ENCODE measurements around the gene SSH3.

SSH3 gene

DNA sequence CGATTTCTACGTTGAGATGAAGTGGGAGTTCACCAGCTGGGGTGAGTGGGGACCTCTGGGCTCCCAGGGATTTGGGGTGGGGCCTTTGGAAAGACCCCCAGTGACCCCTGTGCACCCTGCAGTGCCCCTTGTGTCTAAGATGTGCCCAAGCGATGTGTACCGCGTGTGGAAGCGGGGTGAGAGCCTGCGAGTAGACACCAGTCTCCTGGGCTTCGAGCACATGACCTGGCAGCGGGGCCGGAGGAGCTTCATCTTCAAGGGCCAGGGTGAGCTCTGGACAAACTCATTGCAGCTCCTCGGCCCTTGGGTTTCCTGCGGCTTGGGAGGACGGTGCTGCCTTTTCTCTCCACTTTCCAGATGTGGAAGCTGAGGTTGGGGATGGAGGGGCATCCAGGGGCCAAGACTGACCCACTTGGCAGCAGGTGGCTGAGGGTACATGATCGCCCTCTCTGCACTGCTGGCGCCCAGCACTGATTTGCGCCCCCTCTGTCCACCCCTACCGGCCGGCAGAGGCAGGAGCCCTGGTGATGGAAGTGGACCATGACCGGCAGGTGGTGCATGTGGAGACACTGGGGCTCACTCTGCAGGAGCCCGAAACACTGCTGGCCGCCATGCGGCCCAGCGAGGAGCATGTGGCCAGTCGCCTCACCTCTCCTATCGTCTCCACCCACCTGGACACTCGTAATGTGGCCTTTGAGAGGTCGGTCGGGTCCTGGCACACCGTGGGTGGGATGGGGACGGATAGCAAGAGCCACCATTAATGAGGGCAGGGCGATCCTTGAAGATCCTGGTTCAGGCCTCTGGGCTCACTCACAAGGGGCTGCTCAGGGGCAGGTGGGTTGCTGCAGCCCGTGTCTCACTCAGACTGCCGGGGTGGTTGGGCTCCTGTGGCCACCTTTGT lies 11.6 kb upstream of the SSH3 start:
- no peak for DNase-seq (ENCODE audit: low read depth in 3 of 3, low spot score in 1 of 3)

DNA sequence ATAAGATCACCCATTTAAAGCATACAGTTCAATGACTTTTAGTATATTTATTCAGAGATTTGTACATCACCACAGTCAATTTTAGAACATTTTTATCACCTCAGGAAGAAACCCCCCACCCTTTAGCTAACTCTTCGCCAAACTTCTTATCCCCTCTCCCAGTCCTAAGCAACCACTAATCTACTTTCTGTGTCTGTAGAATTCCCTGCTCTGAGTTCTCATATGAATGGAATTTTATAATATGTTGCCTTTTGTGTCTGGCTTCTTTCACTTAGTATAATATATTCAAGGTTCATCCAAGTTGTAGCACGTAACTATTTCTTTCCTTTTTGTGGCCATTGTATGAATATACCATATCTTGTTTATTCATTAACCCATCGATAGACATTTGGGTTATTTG lies 10.7 kb upstream of the SSH3 start:
- no peak for DNase-seq (ENCODE audit: low read depth in 3 of 3, low spot score in 1 of 3)

DNA sequence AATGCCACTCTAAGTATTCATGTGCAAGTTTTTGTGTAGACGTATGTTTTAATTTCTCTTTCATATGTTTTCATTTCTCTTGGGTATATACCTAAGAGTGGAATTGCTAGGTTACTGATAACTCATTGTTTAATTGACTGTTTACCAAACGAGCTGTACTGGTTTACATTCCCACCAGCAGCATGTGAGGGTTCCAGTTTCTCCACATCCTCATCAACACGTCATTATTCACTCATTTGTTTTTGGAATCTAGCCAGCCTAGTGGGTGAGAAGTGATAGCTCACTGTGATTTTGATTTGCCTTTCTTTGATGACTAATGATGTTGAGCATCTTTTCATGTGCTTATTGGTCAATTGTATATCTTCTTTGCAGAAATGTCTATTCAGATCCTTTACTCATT lies 10.2 kb upstream of the SSH3 start:
- DNase-seq (ENCODE audit: low read depth in 3 of 3, low spot score in 1 of 3) = no peak

DNA sequence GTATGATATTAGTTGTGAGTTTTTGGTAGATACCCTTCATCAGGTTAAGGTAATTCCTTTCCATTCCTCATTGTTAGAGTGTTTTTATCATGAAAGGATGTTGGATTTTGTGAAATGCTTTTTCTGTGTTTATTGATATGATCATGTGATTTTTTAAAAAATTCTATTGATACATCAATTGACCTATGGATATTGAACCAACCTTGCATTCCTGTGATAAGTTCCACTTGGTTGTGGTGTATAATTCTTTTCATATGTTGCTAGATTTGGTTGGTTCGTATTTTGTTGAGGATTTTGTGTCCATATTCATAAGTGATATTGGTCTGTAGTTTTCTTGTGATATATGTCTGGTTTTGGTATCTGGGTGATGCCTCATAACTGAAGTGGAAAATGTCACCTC lies 7.5 kb upstream of the SSH3 start:
- no peak for DNase-seq (ENCODE audit: low read depth in 3 of 3, low spot score in 1 of 3)

DNA sequence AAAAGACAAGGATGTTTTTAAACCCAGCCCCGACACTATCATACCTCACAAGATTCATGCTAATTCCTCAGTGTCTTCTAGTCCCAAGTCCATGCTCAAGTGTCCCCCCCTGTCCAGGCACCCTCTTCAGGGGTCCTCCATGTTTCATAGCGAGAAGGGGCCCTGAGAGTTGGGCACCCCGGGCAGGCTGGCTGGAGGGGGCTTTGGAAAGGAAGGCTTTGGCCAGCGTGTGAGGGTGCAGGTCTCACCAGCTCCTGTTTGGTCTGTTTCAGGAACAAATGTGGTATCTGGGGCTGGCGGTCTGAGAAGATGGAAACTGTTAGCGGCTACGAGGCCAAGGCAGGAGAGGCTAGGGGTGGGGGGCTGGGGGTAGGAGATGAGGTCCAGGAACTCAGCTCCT lies 4.5 kb upstream of the SSH3 start:
- DNase-seq (ENCODE audit: low read depth in 3 of 3, low spot score in 1 of 3) = no peak

DNA sequence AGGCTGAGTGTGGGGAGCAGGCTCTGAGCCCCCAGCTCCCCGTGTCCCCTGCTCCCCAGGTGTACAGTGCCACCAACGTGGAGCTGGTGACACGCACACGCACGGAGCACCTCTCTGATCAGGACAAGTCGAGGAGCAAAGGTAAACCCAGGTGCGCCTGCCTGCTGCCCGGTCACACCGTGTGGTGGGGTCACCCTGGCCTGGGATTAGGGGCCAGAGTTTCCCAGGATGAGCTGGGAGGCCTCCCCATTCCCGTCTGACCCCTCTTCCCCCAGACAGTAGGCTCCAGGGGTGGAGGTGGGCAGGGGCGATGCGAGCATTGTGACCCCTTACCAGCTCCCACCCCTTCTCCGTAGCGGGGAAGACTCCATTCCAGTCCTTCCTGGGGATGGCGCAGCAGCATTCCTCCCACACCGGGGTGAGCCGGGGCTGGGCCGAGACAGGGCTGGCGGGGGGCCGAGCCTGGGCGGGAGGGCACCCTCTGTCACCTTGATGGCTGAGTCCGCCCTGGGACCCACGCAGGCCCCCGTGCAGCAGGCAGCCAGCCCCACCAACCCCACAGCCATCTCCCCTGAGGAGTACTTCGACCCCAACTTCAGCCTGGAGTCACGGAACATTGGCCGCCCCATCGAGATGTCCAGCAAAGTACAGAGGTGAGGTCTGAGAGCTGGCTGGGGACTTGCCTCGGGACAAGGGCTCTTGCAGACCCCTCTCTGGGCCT lies 3.7 kb upstream of the SSH3 start:
- no peak for DNase-seq (ENCODE audit: low read depth in 3 of 3, low spot score in 1 of 3)

DNA sequence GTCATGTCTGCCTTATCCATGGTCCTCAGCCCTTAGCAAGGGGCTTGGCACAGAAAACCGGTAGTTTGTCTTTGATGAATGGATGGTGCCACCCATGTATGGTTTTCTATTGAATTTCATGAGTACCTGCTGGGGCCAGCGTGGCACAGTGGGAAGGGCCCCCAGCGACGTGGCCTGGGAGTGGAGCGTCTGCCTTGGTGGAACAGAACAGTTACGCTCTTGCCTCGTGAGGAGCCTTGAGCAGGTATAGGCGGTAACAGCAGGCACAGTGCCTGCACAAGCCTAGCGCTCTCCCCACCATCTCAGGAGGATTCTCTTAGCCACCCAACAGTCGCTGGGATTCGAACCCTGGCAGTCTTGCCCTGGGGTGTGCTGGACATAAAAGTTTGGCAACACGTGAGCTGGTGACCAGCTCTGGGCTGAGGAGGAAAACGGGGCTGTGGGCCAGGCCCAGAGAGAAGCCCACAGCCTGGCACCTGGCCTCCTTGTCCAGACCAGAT lies 3.0 kb upstream of the SSH3 start:
- no peak for DNase-seq (ENCODE audit: low read depth in 3 of 3, low spot score in 1 of 3)

DNA sequence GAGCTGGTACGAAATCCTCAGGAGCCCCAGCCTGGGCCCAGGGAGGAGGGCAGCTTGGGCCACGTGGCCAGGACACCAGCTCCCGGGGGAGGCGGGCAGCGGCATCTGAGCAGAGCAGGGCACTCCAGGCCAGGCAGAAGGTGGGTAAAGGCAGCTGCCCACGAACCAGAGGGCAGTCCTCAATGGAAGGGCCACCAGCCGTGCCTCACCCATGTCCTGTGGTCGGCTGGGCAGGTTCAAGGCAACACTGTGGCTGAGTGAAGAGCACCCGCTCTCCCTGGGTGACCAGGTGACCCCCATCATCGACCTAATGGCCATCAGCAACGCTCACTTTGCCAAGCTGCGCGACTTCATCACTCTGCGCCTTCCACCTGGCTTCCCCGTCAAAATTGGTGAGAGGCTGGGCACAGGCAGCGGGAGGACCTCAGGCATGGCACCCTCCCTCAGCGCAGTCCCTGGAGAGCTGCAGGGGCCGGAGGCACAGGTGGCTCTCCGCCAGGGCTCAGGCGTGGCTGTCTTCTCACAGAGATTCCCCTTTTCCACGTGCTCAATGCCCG lies 2.5 kb upstream of the SSH3 start:
- no peak for DNase-seq (ENCODE audit: low read depth in 3 of 3, low spot score in 1 of 3)

DNA sequence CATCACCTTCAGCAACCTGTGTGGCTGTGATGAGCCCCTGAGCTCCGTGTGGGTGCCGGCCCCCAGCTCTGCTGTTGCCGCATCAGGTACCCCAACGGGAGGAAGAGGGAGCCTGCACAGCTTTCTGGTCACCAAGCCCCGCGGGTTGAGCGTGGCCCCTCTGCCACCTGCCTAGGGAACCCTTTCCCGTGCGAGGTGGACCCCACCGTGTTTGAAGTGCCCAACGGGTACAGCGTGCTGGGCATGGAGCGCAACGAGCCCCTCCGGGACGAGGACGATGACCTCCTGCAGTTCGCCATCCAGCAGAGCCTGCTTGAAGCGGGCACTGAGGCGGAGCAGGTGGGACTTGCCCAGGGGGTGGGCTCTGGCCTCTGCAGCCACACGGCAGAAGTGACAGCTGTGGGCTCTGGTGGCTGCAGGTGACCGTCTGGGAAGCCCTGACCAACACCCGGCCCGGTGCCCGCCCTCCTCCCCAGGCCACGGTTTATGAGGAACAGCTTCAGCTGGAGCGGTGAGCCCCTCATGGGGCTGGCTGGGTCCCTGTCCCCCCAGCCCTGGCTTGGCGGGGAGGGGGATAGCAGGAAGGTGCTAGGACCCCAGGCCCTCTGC lies 1.9 kb upstream of the SSH3 start:
- no peak for DNase-seq (ENCODE audit: low read depth in 3 of 3, low spot score in 1 of 3)

DNA sequence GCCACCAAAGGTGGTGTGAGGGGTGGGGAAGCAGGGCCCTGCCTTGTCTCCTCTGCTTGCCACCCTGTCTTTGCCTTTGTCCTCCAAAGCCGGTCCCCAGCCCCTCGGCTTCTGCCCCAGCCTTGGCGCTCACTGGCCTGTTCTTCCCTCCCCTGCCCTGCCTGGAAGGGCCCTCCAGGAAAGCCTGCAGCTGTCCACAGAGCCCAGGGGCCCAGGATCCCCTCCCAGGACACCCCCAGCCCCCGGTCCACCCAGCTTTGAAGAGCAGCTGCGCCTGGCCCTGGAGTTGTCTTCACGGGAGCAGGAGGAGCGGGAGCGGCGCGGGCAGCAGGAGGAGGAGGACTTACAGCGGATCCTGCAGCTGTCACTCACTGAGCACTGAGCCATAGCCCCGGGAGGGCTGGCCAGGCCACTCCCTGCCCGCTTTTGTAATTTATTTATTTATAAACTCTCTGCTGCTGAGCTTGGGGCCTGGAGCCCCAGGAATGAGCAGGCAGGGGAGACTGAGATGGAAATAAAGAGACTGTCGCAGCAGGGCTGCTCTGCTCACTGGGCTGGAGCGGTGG lies 1.3 kb upstream of the SSH3 start:
- no peak for DNase-seq (ENCODE audit: low read depth in 3 of 3, low spot score in 1 of 3)

DNA sequence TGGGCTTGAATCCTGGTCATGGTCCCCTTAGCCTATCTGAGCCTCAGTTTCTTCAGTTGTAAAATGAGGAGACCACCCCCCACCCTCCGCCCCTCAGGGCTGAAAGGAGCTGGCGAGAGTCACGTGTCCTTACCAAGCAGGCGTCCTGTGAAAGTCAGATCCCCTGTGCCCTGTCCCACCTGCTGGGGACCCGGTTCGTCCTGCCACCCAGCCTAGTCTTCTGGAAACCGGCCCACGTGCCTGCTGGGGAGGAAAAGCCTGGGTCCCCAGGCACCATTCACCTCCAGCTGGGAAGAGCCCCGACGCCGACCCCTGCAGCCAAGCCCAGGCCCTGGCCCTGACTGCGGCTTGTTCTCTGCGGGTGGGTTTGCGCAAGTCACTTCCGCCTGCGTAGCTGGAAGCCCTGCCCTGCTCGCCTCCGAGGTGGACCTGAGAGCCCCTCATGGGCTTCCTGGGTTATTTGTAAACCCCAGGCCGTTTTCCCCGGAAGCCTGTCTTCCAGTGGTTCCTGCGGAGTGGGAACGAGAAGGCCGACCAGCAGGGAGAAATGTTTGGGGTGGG lies 679 bp upstream of the SSH3 start:
- DNase-seq (ENCODE audit: low read depth in 3 of 3, low spot score in 1 of 3) = no peak

DNA sequence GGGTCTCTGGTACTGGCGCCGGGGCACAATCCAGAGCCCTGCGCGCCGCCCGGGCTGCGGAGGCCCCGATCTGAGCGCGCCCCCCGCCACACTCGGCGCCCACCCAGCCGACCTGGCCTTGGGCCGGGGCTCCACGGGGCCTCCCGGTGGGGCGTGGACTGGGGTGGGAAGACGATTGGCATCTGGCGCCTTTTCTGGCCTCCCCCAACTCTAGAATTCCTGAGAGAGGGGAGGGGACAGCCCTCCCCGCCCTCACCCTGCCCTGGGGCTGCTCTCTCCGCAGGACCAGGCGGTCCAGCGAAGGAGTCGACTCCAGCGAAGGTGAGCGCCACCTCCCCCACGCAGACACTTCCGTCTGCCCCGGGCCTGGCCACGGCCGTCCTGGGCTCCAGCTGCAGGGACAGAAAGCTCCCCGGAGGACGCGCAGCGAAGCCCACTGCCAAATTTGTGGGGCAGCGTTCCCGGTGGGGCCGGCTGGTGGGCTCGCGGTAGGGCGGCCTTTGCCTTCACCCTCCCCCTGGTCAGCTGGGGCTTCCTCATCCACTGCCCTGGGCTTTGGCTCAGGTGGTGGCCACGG lies 593 bp downstream of the SSH3 start:
- DNase-seq (ENCODE audit: low read depth in 3 of 3, low spot score in 1 of 3) = no peak

DNA sequence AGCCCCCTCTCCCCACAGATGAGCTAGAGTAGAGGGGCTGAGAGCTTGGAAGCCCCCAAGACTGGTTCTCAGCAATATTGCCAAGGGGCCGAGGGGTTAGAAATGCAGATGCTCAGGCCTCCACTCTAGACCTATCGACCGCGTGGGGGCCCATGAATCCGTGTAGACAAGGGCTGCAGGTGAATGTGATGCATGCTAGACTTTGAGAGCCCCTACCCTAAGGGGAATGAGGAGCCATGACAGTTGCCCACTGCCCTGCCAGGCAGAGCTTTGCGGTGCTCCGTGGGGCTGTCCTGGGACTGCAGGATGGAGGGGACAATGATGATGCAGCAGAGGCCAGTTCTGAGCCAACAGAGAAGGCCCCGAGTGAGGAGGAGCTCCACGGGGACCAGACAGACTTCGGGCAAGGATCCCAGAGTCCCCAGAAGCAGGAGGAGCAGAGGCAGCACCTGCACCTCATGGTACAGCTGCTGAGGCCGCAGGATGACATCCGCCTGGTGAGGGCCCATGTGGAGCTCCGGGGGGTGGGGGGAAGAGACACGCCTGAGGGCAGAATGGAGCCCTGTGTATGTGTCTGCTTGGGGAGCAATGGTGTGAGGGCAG lies 1.3 kb downstream of the SSH3 start:
- no peak for DNase-seq (ENCODE audit: low read depth in 3 of 3, low spot score in 1 of 3)

DNA sequence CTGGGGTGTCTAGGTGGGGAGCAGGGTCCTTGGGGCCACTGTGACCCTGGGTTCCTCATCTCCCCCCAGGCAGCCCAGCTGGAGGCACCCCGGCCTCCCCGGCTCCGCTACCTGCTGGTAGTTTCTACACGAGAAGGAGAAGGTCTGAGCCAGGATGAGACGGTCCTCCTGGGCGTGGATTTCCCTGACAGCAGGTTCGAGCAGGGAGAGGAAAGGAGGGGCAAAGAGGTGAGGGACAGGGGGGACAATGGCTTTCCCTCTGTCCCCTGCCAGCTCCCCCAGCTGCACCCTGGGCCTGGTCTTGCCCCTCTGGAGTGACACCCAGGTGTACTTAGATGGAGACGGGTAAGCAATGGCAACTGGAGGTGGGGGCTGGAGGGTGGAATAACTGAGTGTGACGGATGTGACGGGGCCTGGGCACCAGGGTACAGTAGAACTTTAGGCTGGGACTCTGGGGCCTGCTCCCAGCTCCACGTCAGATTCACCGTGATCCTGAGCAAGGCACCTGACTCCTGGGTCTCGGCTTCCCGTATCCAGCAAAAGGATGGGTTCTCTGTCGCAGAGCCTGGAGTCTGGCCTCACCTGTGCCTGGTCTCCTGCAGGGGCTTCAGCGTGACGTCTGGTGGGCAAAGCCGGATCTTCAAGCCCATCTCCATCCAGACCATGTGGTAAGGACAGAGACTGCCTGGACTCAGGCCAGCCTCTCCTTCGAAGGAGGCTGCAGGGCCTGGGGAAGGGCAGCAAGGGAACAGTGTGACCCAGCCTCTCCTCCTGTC lies 3.6 kb downstream of the SSH3 start:
- no peak for DNase-seq (ENCODE audit: low read depth in 3 of 3, low spot score in 1 of 3)

DNA sequence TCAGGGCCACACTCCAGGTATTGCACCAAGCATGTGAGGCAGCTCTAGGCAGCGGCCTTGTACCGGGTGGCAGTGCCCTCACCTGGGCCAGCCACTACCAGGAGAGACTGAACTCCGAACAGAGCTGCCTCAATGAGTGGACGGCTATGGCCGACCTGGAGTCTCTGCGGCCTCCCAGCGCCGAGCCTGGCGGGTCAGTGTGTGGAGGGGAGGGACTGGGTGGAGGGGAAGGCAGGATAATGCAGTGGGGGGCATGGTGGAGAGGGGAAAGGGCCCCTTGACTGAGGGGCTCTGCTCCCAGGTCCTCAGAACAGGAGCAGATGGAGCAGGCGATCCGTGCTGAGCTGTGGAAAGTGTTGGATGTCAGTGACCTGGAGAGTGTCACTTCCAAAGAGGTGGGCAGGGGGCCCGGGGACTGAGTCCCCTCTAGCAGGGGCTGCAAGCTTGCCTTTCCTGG lies 4.2 kb downstream of the SSH3 start:
- no peak for DNase-seq (ENCODE audit: low read depth in 3 of 3, low spot score in 1 of 3)

DNA sequence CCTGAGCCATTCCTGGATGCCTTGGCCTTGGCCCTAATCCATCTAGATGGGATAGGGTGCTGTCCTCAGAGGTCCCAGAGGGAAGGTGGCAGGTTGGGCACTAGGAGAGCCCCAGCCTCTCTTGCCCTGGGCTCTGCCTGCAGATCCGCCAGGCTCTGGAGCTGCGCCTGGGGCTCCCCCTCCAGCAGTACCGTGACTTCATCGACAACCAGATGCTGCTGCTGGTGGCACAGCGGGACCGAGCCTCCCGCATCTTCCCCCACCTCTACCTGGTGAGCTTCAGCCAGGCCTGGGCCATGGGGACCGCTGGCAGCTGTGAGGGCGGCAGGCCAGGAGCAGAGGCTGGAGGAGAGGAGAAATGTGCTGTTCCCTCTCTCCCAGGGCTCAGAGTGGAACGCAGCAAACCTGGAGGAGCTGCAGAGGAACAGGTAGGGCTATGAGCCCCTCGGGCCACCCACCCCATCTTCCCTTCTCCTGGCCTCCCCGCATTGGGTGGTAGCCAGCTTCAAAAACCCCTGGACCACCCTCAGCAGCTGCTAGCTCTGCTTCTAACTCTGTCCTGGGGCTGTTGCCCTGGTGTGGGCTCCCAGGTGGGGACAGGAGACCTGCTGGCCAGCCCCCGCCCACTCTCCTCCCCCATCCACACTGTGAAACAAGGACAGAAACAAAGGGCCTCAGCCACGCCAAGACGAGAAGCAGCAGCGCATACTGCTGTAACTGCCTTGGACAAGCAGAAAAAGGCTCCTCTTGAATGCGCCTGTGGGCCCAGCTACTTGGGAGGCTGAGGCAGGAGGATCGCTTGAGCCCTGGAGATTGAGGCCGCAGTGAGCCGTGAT lies 4.9 kb downstream of the SSH3 start:
- DNase-seq (ENCODE audit: low read depth in 3 of 3, low spot score in 1 of 3) = no peak

DNA sequence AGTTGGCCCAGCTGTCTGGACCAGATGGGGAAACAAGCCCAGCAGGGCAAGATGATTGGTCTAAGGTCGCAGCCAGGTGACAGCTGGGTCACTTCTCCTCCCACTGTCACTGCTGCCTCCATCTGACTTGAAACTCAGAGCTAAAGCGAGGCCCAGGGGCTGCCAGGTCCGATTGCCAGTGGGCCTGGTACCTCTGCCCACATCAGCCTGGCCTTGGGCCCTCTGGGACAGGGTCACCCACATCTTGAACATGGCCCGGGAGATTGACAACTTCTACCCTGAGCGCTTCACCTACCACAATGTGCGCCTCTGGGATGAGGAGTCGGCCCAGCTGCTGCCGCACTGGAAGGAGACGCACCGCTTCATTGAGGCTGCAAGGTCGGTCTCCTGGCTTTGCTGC lies 5.8 kb downstream of the SSH3 start:
- no peak for DNase-seq (ENCODE audit: low read depth in 3 of 3, low spot score in 1 of 3)

DNA sequence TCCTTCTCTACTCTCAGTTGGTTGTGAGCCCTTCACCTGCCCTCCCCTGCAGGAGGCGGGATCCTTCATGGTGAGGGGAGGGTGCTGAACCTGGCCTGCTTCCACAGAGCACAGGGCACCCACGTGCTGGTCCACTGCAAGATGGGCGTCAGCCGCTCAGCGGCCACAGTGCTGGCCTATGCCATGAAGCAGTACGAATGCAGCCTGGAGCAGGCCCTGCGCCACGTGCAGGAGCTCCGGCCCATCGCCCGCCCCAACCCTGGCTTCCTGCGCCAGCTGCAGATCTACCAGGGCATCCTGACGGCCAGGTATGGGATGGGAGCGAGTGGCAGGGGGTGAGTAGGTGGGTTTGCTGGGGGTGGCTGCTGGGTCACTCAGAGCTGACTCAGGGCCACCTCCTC lies 6.3 kb downstream of the SSH3 start:
- DNase-seq (ENCODE audit: low read depth in 3 of 3, low spot score in 1 of 3) = no peak

Measured in stimulated activated CD4-positive, alpha-beta T cell treated with anti-CD3 and anti-CD28 coated beads, TNF-alpha, amount 100 ng/mL, for 1 hour (primary cell).